Left ventricle myocardium inferior (tissue), 1 donor: ENCODE results near the gene ZFAND2B. TPM values are rescaled to one million over a fixed set of nuclear protein-coding genes. Genes with fewer than 3 reads are reported as not detected.

Source experiments
- DNase-seq: peaks from one replicate; pipeline ENCODE4 v3.0.0-alpha.2; 2020
- H3K27ac ChIP-seq: fragments of 200-600 bp; replicated peaks from 2 replicates; pipeline ENCODE4 v1.8.0; 2021
- H3K27me3 ChIP-seq: fragments of 200-600 bp; 2 replicates; pipeline ENCODE4 v1.8.0; 2021; ENCODE audit warnings: low read depth
- H3K36me3 ChIP-seq: fragments of 200-600 bp; 2 replicates; pipeline ENCODE4 v1.8.0; 2021
- H3K4me1 ChIP-seq: fragments of 200-600 bp; 2 replicates; pipeline ENCODE4 v1.8.0; 2021
- H3K4me3 ChIP-seq: fragments of 200-600 bp; 2 replicates; pipeline ENCODE4 v1.8.0; 2021; ENCODE audit warnings: mild to moderate bottlenecking, moderate library complexity
- H3K9me3 ChIP-seq: fragments of 200-600 bp; replicated peaks from 2 replicates; pipeline ENCODE4 v1.8.0; 2021
- CTCF ChIP-seq: fragments of 200-600 bp; IDR thresholded peaks from 2 replicates; pipeline ENCODE4 v1.8.0; 2021; ENCODE audit warnings: antibody characterized with exemption, mild to moderate bottlenecking, borderline replicate concordance
- intact Hi-C: fragments of 100-400 bp; cut with micrococcal nuclease; formaldehyde crosslinking; loops from one replicate; pipeline ENCODE4 v1.11.0; 2022
- total RNA-seq: library from RNA; stranded (reverse); fragmentation: NEBNext Ultra II Directional; extraction: Animal tissue kit (Norgen Biotek cat#: 25700); gene quantifications from one replicate; pipeline ENCODE4 v1.2.1, GENCODE V29; 2021
- donor health status: DM: no; HTN: yes; CAD: no; lungs with severe emphysema.

The ZFAND2B gene
- total RNA-seq, 1 donor from 2014 or later, result 19.7 TPM

GRCh38 chr2:219209236-219210195 is 2.9 kb downstream of the ZFAND2B start:
- H3K4me1 ChIP-seq, result peaks cover 27% of the 10 kb centered on the region
- intact Hi-C loops, result no loop called here
- no peaks in the 10 kb centered on the region for H3K9me3 ChIP-seq
- no peak overlapping the region for H3K27ac ChIP-seq
- no peaks in the 10 kb centered on the region for H3K27me3 ChIP-seq
- peaks cover 58% of the 10 kb centered on the region for H3K36me3 ChIP-seq
- DNase-seq, result no peak
- no peak for TF ChIP-seq CTCF
- H3K4me3 ChIP-seq, result no peak overlapping the region

- Histone ChIP-seq H3K4me1 (peaks cover 27% of the 10 kb centered on the region), H3K36me3 (peaks cover 66% of the 10 kb centered on the region), H3K4me3 (no peak overlapping the region), H3K27ac (no peak overlapping the region), H3K27me3 (no peaks in the 10 kb centered on the region), H3K9me3 (no peaks in the 10 kb centered on the region)
- intact Hi-C loops, result no loop called here
- no peak for DNase-seq
- no peak for TF ChIP-seq CTCF
Observed at GRCh38 chr2:219210196-219210885, 3.8 kb downstream of the ZFAND2B start.

- peaks cover 72% of the 10 kb centered on the region for H3K36me3 ChIP-seq
- H3K27me3 ChIP-seq, result no peaks in the 10 kb centered on the region
- no peak for DNase-seq
- H3K27ac ChIP-seq, result no peak overlapping the region
- peaks cover 25% of the 10 kb centered on the region for H3K4me1 ChIP-seq
- no peaks in the 10 kb centered on the region for H3K9me3 ChIP-seq
- H3K4me3 ChIP-seq, result no peak overlapping the region
- intact Hi-C loops, result no loop called here
- TF ChIP-seq CTCF, result no peak
Observed at GRCh38 chr2:219210886-219211362, 4.3 kb downstream of the ZFAND2B start.

GRCh38 chr2:219213026-219213415 is 6.4 kb downstream of the ZFAND2B start:
- intact Hi-C loops, result no loop called here
- Histone ChIP-seq H3K9me3 (no peaks in the 10 kb centered on the region), H3K27me3 (no peaks in the 10 kb centered on the region), H3K4me3 (no peak overlapping the region), H3K27ac (no peak overlapping the region), H3K4me1 (peaks cover 25% of the 10 kb centered on the region), H3K36me3 (peaks cover 74% of the 10 kb centered on the region)
- DNase-seq, result no peak
- no peak for TF ChIP-seq CTCF

GRCh38 chr2:219213486-219214071 is 7.0 kb downstream of the ZFAND2B start:
- H3K4me1 ChIP-seq, result peaks cover 25% of the 10 kb centered on the region
- H3K9me3 ChIP-seq, result no peaks in the 10 kb centered on the region
- no peaks in the 10 kb centered on the region for H3K27me3 ChIP-seq
- DNase-seq, result no peak
- intact Hi-C loops, result no loop called here
- H3K4me3 ChIP-seq, result no peak overlapping the region
- H3K27ac ChIP-seq, result no peak overlapping the region
- peaks cover 68% of the 10 kb centered on the region for H3K36me3 ChIP-seq
- no peak for TF ChIP-seq CTCF
